ENCODE measurements around the gene PCMTD2.
A peak's percentile ranks its signal among the peaks of the same experiment; 100 is the strongest.

PCMTD2 gene

GRCh38 chr20:64256282-64256935, 861 bp downstream of the PCMTD2 start:
- DNase-seq (ENCODE audit: low read depth): no peak

- no peak for DNase-seq (ENCODE audit: low read depth)
These were observed 1.7 kb downstream of the PCMTD2 start for GRCh38 chr20:64257107-64257757.

- DNase-seq (ENCODE audit: low read depth): no peak
These were observed 2.7 kb downstream of the PCMTD2 start for GRCh38 chr20:64258071-64258823.

- DNase-seq (ENCODE audit: low read depth): no peak
These were observed 4.7 kb downstream of the PCMTD2 start for GRCh38 chr20:64260239-64260638.

- peak; percentile 74 for DNase-seq (ENCODE audit: low read depth)
These were observed 5.6 kb downstream of the PCMTD2 start for GRCh38 chr20:64261138-64261537.

- DNase-seq (ENCODE audit: low read depth): no peak
These were observed 8.5 kb downstream of the PCMTD2 start for GRCh38 chr20:64264091-64264490.

- peak; percentile 25 for DNase-seq (ENCODE audit: low read depth)
These were observed 9.7 kb downstream of the PCMTD2 start for GRCh38 chr20:64265201-64265600.

GRCh38 chr20:64266988-64267387, 11.4 kb downstream of the PCMTD2 start:
- no peak for DNase-seq (ENCODE audit: low read depth)

GRCh38 chr20:64268174-64268573, 12.6 kb downstream of the PCMTD2 start:
- DNase-seq (ENCODE audit: low read depth): no peak

GRCh38 chr20:64269604-64270411, 14.3 kb downstream of the PCMTD2 start:
- DNase-seq (ENCODE audit: low read depth): no peak

- DNase-seq (ENCODE audit: low read depth): no peak
These were observed 16.1 kb downstream of the PCMTD2 start for GRCh38 chr20:64271636-64272035.

- DNase-seq (ENCODE audit: low read depth): no peak
These were observed 17.6 kb downstream of the PCMTD2 start for GRCh38 chr20:64273109-64273508.

- no peak for DNase-seq (ENCODE audit: low read depth)
These were observed 21.3 kb downstream of the PCMTD2 start for GRCh38 chr20:64276817-64277216.

- DNase-seq (ENCODE audit: low read depth): no peak
These were observed 22.2 kb downstream of the PCMTD2 start for GRCh38 chr20:64277571-64278316.

GRCh38 chr20:64278317-64278681, 22.8 kb downstream of the PCMTD2 start:
- DNase-seq (ENCODE audit: low read depth): no peak

- DNase-seq (ENCODE audit: low read depth): no peak
These were observed 24.4 kb downstream of the PCMTD2 start for GRCh38 chr20:64279826-64280459.

- no peak for DNase-seq (ENCODE audit: low read depth)
These were observed 24.9 kb downstream of the PCMTD2 start for GRCh38 chr20:64280460-64280843.

- DNase-seq (ENCODE audit: low read depth): no peak
These were observed 28.1 kb downstream of the PCMTD2 start for GRCh38 chr20:64283646-64284045.

- DNase-seq (ENCODE audit: low read depth): peak; percentile 72
These were observed 30.3 kb downstream of the PCMTD2 start for GRCh38 chr20:64285579-64286446.
